A549 (cell line): ENCODE results near the gene LDLRAD3. TPM values are rescaled to one million over a fixed set of nuclear protein-coding genes. Genes with fewer than 3 reads are reported as not detected.
A peak's percentile ranks its signal among the peaks of the same experiment; 100 is the strongest.

ENCODE experiments used
- ATAC-seq, 2 experiments: fragments of 200-7000 bp in 1 of 2; fragments of >200 bp in 1 of 2; cut with Nextera tagmentation in 1 of 2; cut with Tn5 transposase in 1 of 2; 3 replicates each; pipeline versions ENCODE4 v1.8.0 to v1.9.1; 2018 to 2020; ENCODE audit warnings: mild to moderate bottlenecking in 1 of 2, moderate library complexity in 1 of 2
- CTCF ChIA-PET: fragments of 300-600 bp; sonication (Branson Sonifier 250); formaldehyde crosslinking; extraction: SDS; loops from one replicate; lab custom pipeline; 2021; ENCODE audit warnings: antibody characterized with exemption, inconsistent platforms; lab: Yijun Ruan, JAX
- POLR2A ChIA-PET: fragments of 350-600 bp; formaldehyde crosslinking; extraction: SDS; loops from one replicate; lab custom pipeline; 2021; ENCODE audit warnings: antibody characterized with exemption, inconsistent platforms; lab: Yijun Ruan, JAX
- DNase-seq, 2 experiments: peaks; one replicate each; pipeline versions ENCODE4 v3.0.0 to v3.0.0-alpha.2; 2011 to 2016; ENCODE audit warnings: low read depth in 1 of 2, low spot score in 1 of 2
- FAIRE-seq: peaks from 2 replicates; lab custom pipeline; 2011; peaks lifted over from hg19 to GRCh38; lab: Jason Lieb, UNC
- H3K27ac ChIP-seq, 2 experiments: fragments of >200 bp; sonication (Bioruptor Twin); formaldehyde crosslinking; 3 replicates each; pipeline ENCODE4 v1.5.1; 2016 to 2017
- H3K4me1 ChIP-seq: fragments of >200 bp; sonication (Bioruptor Twin); formaldehyde crosslinking; 3 replicates; pipeline ENCODE4 v1.6.1; 2016
- H3K4me2 ChIP-seq: fragments of >200 bp; sonication (Bioruptor Twin); formaldehyde crosslinking; 3 replicates; pipeline ENCODE4 v1.6.1; 2016
- H3K4me3 ChIP-seq: fragments of >200 bp; sonication (Bioruptor Twin); formaldehyde crosslinking; 3 replicates; pipeline ENCODE4 v1.5.1; 2016
- H3K9me3 ChIP-seq: fragments of >200 bp; sonication (Bioruptor Twin); formaldehyde crosslinking; 3 replicates; pipeline ENCODE4 v1.6.1; 2016
- CTCF ChIP-seq: fragments of >200 bp; sonication (Bioruptor Twin); formaldehyde crosslinking; IDR thresholded peaks from 3 replicates; pipeline ENCODE4 v1.5.1; 2016
- E2F6 ChIP-seq: IDR thresholded peaks from 2 replicates; pipeline ENCODE4 v1.6.1; 2012; ENCODE audit warnings: low read depth, borderline replicate concordance
- EHF ChIP-seq: fragments of 250-450 bp; sonication (Bioruptor Pico); IDR thresholded peaks from 2 replicates; pipeline ENCODE4 v1.5.0; 2020; ENCODE audit warnings: mild to moderate bottlenecking
- FOXS1 ChIP-seq: fragments of 250-450 bp; sonication (Bioruptor Pico); IDR thresholded peaks from 2 replicates; pipeline ENCODE4 v1.5.0; 2020; ENCODE audit warnings: mild to moderate bottlenecking, moderate library complexity
- HOXA7 ChIP-seq: fragments of 250-450 bp; sonication (Bioruptor Pico); IDR thresholded peaks from 2 replicates; pipeline ENCODE4 v1.5.0; 2020; ENCODE audit warnings: mild to moderate bottlenecking, moderate library complexity
- HOXB5 ChIP-seq: fragments of 250-450 bp; sonication (Bioruptor Pico); IDR thresholded peaks from 2 replicates; pipeline ENCODE4 v1.5.0; 2020; ENCODE audit warnings: mild to moderate bottlenecking, moderate library complexity
- KDM5A ChIP-seq: fragments of 200-600 bp; sonication (generic); IDR thresholded peaks from 2 replicates; pipeline ENCODE4 v1.6.1; 2016; ENCODE audit warnings: antibody characterized with exemption, mild to moderate bottlenecking
- MAFK ChIP-seq: fragments of 450-650 bp; IDR thresholded peaks from 2 replicates; pipeline ENCODE4 v1.6.1; 2014; ENCODE audit not compliant: partially characterized antibody
- POLR2A ChIP-seq: IDR thresholded peaks from 2 replicates; pipeline ENCODE4 v1.6.1; 2012; ENCODE audit warnings: mild to moderate bottlenecking, low read length
- POLR2AphosphoS2 ChIP-seq: conservative IDR thresholded peaks from 2 replicates; pipeline ENCODE4 v1.6.1; 2012; ENCODE audit warnings: low read length, improper control_type of control experiment, inconsistent platforms
- RAD21 ChIP-seq, 2 experiments: fragments of >200 bp in 1 of 2; sonication (Bioruptor Twin) in 1 of 2; formaldehyde crosslinking in 1 of 2; IDR thresholded peaks in 1 of 2; conservative IDR thresholded peaks in 1 of 2; 2 replicates in 1 of 2; 3 replicates in 1 of 2; pipeline ENCODE4 v1.6.1; 2012 to 2018; ENCODE audit warnings: inconsistent platforms in 1 of 2
- RCOR1 ChIP-seq: fragments of 150-350 bp; IDR thresholded peaks from 2 replicates; pipeline ENCODE4 v1.6.1; 2014; ENCODE audit warnings: antibody characterized with exemption, low read length, low read depth
- REST ChIP-seq: fragments of 200-600 bp; sonication (generic); IDR thresholded peaks from 2 replicates; pipeline ENCODE4 v1.6.1; 2016; ENCODE audit warnings: antibody characterized with exemption, mild to moderate bottlenecking, moderate library complexity
- RNF2 ChIP-seq: fragments of 200-600 bp; sonication (generic); IDR thresholded peaks from 2 replicates; pipeline ENCODE4 v1.6.1; 2016; ENCODE audit warnings: low read depth, mild to moderate bottlenecking, antibody characterized with exemption, moderate library complexity, borderline replicate concordance
- ZNF302 ChIP-seq: fragments of 250-450 bp; sonication (Bioruptor Pico); IDR thresholded peaks from 2 replicates; pipeline ENCODE4 v1.9.0; 2021; ENCODE audit warnings: inconsistent platforms, mild to moderate bottlenecking, moderate library complexity
- ZSCAN20 ChIP-seq: fragments of 250-450 bp; sonication (Bioruptor Pico); IDR thresholded peaks from 2 replicates; pipeline ENCODE4 v1.8.0; 2022; ENCODE audit warnings: mild to moderate bottlenecking, moderate library complexity
- WGBS: methylation state at CpG from one replicate; pipeline ENCODE4 v1.1.6; 2017; ENCODE audit errors: missing lambda C conversion rate; 5-methylcytosine and 5-hydroxymethylcytosine counted together
- polyA plus RNA-seq, 4 experiments: library from polyadenylated mRNA; depleted of rRNA in 3 of 4; stranded (reverse); fragments of >200 nt; fragmentation: RNase III in 1 of 4; extraction: RNeasy Plus Mini Kit Qiagen cat#74134 plus additional on column Dnase treatment in 1 of 4; gene quantifications; 2 replicates in 3 of 4; 3 replicates in 1 of 4; pipeline ENCODE4 v1.2.3, GENCODE V29; 2011 to 2017

Gene LDLRAD3
- polyA plus RNA-seq, 2 of the 4 experiments (the other 2 are of a cell fraction): 10.5 to 13.2 TPM

GRCh38 chr11:36214976-36215692, 271.3 kb downstream of the LDLRAD3 start:
- no peak overlapping the region for H3K27ac ChIP-seq
- WGBS: 81% methylated on average over 13 of the region's 13 CpGs
- ChIA-PET CTCF (interaction anchor here (1.5 kb wide), 1 partner anchor 9 kb away, joined by 3 read pairs; no protein-coding TSS in a partner anchor), POLR2A (no interaction called here)
- 0 out of 3 replicates have a peak, but pooled peaks cover 3% of the 10 kb centered on the region for H3K9me3 ChIP-seq
- no peak for TF ChIP-seq RNF2
- no peak for TF ChIP-seq POLR2A
- no peak for TF ChIP-seq HOXB5 (CRISPR knock-in tag)
- TF ChIP-seq CTCF: no peak
- TF ChIP-seq HOXA7 (CRISPR knock-in tag): no peak
- TF ChIP-seq POLR2AphosphoS2: no peak
- no peak for TF ChIP-seq MAFK
- TF ChIP-seq RCOR1: no peak
- no peak for TF ChIP-seq FOXS1
- TF ChIP-seq EHF (CRISPR knock-in tag): no peak
- H3K4me3 ChIP-seq: no peak overlapping the region
- ATAC-seq (no peak), DNase-seq (no peak), FAIRE-seq (no peak)
- H3K4me1 ChIP-seq: no peaks in the 10 kb centered on the region
- no peak overlapping the region for H3K4me2 ChIP-seq

- Histone ChIP-seq H3K4me2 (no peak overlapping the region), H3K4me1 (no peaks in the 10 kb centered on the region), H3K4me3 (no peak overlapping the region), H3K27ac (no peak overlapping the region), H3K9me3 (0 out of 3 replicates have a peak, but pooled peaks cover 3% of the 10 kb centered on the region)
- 90% methylated on average over 7 of the region's 7 CpGs for WGBS
- ChIA-PET CTCF (interaction anchor here (1.5 kb wide), 1 partner anchor 10 kb away, joined by 3 read pairs; no protein-coding TSS in a partner anchor), POLR2A (no interaction called here)
- no peak for DNase-seq
- no peak for FAIRE-seq
- ATAC-seq: no peak
- TF ChIP-seq KDM5A (no peak), MAFK (peak; percentile 64)
These were observed 271.8 kb downstream of the LDLRAD3 start for GRCh38 chr11:36215693-36216060.

- no peak overlapping the region for H3K27ac ChIP-seq
- H3K9me3 ChIP-seq: 0 out of 3 replicates have a peak, but pooled peaks cover 3% of the 10 kb centered on the region
- ATAC-seq (no peak), FAIRE-seq (no peak), DNase-seq (no peak)
- TF ChIP-seq ZSCAN20: no peak
- TF ChIP-seq ZNF302 (CRISPR knock-in tag): no peak
- TF ChIP-seq FOXS1: no peak
- TF ChIP-seq E2F6: no peak
- no peak for TF ChIP-seq RAD21 (conservative IDR thresholded peaks at IDR 0.05 in 1 of 2, IDR thresholded peaks at IDR 0.05 in 1 of 2)
- TF ChIP-seq HOXA7 (CRISPR knock-in tag): no peak
- TF ChIP-seq REST: no peak
- POLR2A ChIA-PET: no interaction called here
- no peak overlapping the region for H3K4me2 ChIP-seq
- CTCF ChIA-PET: no interaction called here
- H3K4me1 ChIP-seq: no peaks in the 10 kb centered on the region
- no peak overlapping the region for H3K4me3 ChIP-seq
- WGBS: 91% methylated on average over 3 of the region's 3 CpGs
These were observed 272.3 kb downstream of the LDLRAD3 start for GRCh38 chr11:36216061-36216615.
